Lower leg skin (tissue), 3 donors: ENCODE measurements around the gene RWDD1.

Experiments
- CTCF ChIP-seq, 3 donors: fragments of 450-650 bp; IDR thresholded peaks; one replicate each; pipeline ENCODE4 v1.5.1; 2016; ENCODE audit warnings: antibody characterized with exemption in 3 of 3, mild to moderate bottlenecking in 3 of 3, moderate library complexity in 2 of 3
- POLR2A ChIP-seq, 2 donors: fragments of 450-650 bp; IDR thresholded peaks; one replicate each; pipeline ENCODE4 v1.6.1; 2016 to 2017; ENCODE audit warnings: antibody characterized with exemption in 2 of 2, mild to moderate bottlenecking in 1 of 2, moderate library complexity in 1 of 2

- TF ChIP-seq POLR2A (IDR thresholded peaks at IDR 0.05) (no peak), CTCF (IDR thresholded peaks at IDR 0.05) (no peak)
Observed at GRCh38 chr6:116605935-116606334, 34.6 kb downstream of the RWDD1 start.
